ES-I3 (cell line): Measurements from ENCODE around the gene SNX25.
"Not testable (repeated sequence)": the region's sequence is repeated elsewhere in the genome, so short reads cannot be mapped to it uniquely, and the experiment has no call there.

ENCODE experiments used
- H3K36me3 ChIP-seq: 2 replicates; pipeline ENCODE4 v1.6.1; 2013; ENCODE audit warnings: mild to moderate bottlenecking, low read length, control low read depth, moderate library complexity; ENCODE audit not compliant: insufficient read depth
- H3K4me1 ChIP-seq: 2 replicates; pipeline ENCODE4 v1.6.1; 2013; ENCODE audit warnings: mild to moderate bottlenecking, control low read depth, low read length; ENCODE audit not compliant: insufficient read depth
- H3K9ac ChIP-seq: 2 replicates; pipeline ENCODE4 v1.6.1; 2013; ENCODE audit warnings: low read depth, mild to moderate bottlenecking, low read length, moderate library complexity
- H3K9me3 ChIP-seq: 2 replicates; pipeline ENCODE4 v1.6.1; 2013; ENCODE audit warnings: mild to moderate bottlenecking, low read length, moderate library complexity; ENCODE audit not compliant: control insufficient read depth, insufficient read depth

Gene SNX25

DNA sequence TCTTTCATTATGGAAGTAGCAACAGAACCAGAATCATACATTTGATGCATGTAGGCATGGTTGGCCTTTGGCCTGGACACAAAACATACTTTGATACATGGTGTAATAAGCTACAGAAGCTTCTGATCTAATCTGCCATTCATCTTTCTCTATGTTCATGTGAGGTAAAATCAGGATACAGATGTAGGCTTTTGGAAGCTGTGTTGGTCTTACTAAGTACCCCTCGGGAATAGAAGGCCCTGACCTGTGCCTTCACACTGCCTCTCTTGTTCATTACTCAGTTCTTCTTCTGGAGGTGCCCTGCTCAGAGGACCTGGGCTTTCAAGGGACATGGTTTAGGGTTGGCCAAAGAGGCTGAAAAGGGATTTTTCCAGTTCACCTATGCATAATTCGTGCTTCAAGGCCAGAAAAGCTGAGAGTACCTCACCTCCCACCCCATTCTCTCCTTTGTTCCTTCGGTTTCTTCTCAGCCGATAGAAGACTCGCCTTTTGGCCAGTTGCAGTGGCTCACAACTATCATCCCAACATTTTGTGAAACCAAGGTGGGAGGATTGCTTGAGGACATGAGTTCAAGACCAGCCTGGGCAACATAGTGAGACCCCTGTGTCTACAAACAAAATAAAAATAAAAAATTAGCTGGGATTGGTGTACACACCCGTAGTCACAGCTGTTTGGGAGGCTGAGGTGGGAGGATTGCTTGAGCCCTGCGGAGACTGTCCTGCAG, 25.9 kb downstream of the SNX25 start:
- Histone ChIP-seq H3K9me3 (peaks cover 9% of the 10 kb centered on the region; the same call in 1 of the 2 replicates), H3K9ac (no peak overlapping the region), H3K36me3 (no peaks in the 10 kb centered on the region), H3K4me1 (no peaks in the 10 kb centered on the region; the same call in 1 of the 2 replicates)

DNA sequence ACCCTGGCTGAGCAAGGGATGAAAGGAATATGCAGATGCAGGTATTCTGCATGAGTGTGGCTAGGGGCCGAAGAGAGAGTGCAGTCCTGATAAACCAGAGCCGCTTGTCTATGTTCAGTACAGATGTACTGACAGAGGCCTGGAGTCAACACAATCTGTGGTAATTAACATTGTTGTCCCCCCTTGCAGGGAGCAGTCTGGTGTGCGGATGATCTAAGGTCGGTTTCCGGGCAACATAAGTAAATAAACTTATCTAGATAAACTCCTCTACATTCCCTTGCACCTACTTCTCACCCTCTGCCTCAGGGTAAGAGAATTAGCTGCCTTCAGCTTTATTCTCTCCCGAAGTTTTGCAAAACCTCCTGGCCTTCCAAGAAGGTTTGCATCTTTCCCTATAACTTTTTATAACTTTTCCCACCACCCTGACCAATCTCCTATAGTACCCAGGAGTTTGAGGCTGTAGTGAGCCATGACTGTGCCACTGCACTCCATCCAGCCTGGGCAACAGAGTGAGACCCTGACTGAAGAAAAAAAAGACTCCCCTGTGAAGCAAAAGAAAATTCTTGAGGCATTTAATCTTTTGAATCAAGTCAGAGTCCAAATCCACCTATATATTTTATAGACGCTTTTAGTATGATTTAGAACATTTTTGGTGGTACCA, 26.6 kb downstream of the SNX25 start:
- no peaks in the 10 kb centered on the region for H3K36me3 ChIP-seq
- no peaks in the 10 kb centered on the region; the same call in 1 of the 2 replicates for H3K4me1 ChIP-seq
- H3K9me3 ChIP-seq: peaks cover 9% of the 10 kb centered on the region; the same call in 1 of the 2 replicates
- H3K9ac ChIP-seq: no peak overlapping the region

DNA sequence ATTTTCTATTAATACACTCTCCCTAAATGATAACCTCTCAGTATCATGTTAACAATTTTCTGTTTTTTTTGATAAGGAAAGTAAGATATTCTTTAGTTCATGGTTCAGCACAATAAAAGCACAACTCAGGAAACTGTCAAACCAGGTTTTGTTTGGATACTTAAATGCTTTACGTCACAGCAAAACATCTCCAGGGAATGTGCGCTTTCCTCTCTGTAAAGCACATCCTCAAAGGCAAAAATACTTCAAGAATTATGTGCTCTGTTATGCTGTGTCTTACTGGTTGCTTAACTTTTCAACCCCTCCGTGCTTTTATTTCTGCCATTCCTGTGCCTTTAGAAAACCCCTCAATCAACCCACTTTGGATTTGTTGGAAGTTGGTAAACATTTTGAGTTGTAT, 27.8 kb downstream of the SNX25 start:
- H3K9ac ChIP-seq: no peak overlapping the region
- H3K36me3 ChIP-seq: no peaks in the 10 kb centered on the region
- H3K9me3 ChIP-seq: peaks cover 9% of the 10 kb centered on the region; the same call in 1 of the 2 replicates
- no peaks in the 10 kb centered on the region; the same call in 1 of the 2 replicates for H3K4me1 ChIP-seq

DNA sequence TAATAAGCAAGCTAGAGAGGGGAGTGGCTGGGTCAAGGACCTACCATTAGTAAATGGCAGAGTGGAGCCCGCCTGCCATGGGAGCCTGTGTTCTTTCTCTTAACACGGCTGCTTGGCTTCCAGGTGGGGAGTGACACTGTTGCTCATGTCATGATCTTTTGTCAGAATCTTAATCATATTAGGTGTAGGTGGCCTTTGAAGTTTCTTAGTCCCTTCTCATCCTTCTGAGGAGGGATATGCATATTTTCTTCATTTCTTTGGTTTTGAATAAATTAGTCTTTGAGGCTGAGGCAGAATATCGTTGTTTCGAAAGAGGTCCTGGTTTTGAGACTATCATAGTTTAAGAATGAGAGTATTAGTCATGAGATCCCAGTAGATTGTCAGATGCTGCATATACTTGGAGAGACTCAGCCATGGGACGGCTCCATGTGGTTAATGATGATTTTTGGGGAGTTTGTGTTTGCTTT, 28.9 kb downstream of the SNX25 start:
- H3K4me1 ChIP-seq: no peaks in the 10 kb centered on the region; the same call in 1 of the 2 replicates
- H3K9ac ChIP-seq: no peak overlapping the region
- no peaks in the 10 kb centered on the region for H3K36me3 ChIP-seq
- H3K9me3 ChIP-seq: peaks cover 9% of the 10 kb centered on the region; the same call in 1 of the 2 replicates

DNA sequence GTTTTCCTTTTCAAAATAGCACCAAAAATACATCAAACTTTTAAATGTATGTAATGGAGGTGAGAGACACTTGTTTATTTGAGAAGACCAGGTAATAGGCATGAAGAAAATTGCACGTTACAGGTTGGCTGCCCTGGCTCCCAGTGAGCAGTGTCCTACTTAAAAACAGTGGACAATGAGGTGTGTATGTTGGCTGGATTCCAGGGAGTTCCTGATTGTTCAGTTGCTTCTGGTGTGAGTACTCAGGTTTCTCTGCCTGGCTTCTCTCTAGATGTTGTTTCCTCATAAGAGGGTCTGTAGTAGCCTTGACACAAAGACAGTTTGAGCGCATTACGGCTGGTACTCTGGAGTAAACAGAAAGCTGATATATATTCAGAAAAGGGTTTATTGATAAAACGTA, 29.4 kb downstream of the SNX25 start:
- Histone ChIP-seq H3K4me1 (no peaks in the 10 kb centered on the region; the same call in 1 of the 2 replicates), H3K9me3 (peaks cover 9% of the 10 kb centered on the region; the same call in 1 of the 2 replicates), H3K36me3 (no peaks in the 10 kb centered on the region), H3K9ac (no peak overlapping the region)

DNA sequence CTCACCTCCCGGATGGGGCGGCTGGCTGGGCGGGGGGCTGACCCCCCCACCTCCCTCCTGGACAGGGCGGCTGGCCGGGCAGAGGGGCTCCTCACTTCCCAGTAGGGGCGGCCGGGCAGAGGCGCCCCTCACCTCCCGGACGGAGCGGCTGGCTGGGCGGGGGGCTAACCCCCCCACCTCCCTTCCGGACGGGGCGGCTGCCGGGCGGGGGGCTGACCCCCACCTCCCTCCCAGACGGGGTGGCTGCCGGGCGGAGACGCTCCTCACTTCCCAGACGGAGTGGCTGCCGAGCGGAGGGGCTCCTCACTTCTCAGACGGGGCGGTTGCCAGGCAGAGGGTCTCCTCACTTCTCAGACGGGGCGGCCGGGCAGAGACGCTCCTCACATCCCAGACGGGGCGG, 31.1 kb downstream of the SNX25 start:
- H3K9me3 ChIP-seq, H3K36me3 ChIP-seq, H3K4me1 ChIP-seq, H3K9ac ChIP-seq: not testable (repeated sequence)

DNA sequence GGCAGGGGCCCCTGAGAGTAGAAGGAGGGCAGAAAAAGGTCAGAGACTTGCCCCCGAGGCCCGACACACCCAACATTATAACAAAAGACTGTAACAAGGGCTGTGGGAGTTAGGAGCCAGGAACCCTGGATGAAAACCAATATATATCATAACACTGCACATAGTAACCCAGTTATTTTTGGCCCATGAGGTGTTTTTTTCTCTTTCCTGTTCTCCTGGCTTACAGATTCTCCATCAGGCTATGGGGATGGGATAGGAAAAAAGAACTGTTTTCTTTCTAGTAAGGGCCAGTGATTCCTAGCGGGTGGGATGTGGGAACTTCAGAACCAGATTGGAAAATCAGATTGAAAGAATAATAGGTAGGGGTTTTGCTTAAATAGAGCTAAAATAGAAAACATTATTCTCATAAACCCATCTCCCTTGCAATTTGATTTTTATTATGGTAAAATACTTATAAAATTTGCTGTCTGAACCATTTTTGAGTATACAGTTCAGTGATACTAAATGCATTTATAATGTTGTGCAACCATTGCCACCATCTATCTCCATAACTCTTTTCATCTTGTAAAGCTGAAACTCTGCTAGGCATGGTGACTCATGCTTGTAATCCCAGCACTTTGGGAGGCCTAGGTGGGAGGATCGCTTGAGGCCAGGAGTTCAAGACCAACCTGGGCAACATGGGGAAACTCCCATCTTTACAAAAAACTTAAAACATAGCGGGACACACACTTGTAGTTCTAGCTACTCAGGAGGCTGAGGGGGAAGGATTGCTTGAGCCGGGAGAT, 33.5 kb downstream of the SNX25 start:
- no peak overlapping the region for H3K9ac ChIP-seq
- H3K36me3 ChIP-seq: no peaks in the 10 kb centered on the region
- peaks cover 9% of the 10 kb centered on the region; the same call in 1 of the 2 replicates for H3K9me3 ChIP-seq
- no peaks in the 10 kb centered on the region; the same call in 1 of the 2 replicates for H3K4me1 ChIP-seq

DNA sequence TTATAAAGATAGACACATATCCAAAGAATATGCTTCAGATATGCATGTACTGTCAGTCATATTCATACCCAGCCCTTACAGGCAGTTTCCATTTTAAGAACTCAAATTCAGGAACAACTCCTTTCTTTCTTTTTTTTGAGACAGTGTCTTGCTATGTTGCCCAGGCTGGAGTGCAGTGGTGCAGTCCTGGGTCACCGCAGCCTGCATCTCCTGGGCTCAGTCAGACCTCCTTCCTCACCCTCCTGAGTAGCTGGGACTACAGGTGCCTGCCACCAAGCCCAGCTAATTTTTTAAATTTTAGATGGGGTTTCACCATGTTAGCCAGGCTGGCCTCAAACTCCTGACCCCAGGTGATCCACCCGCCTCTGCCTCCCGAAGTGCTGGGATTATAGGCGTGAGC, 34.5 kb downstream of the SNX25 start:
- Histone ChIP-seq H3K4me1 (no peaks in the 10 kb centered on the region; the same call in 1 of the 2 replicates), H3K36me3 (no peaks in the 10 kb centered on the region), H3K9me3 (no peaks in the 10 kb centered on the region), H3K9ac (no peak overlapping the region)

DNA sequence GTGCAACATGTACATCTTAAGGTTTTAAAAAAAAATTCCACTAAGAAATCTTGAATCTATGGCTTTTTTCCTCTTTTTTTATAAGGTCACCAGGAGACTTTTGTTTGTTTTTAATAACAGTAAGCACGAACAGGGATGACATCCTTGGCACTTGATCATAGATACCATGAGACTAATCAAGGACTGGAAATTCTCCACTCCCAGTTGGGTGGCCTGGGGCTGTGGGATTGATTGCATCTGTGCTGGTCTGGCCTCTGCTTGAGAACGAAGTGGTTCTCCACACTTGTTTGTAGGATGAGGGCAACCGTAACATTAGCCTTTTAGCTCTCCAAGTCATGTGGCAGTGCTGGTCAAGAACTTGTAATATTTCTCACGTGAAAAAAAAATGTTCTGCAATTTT, 35.4 kb downstream of the SNX25 start:
- Histone ChIP-seq H3K9ac (no peak overlapping the region), H3K9me3 (no peaks in the 10 kb centered on the region), H3K36me3 (no peaks in the 10 kb centered on the region), H3K4me1 (no peaks in the 10 kb centered on the region; the same call in 1 of the 2 replicates)

DNA sequence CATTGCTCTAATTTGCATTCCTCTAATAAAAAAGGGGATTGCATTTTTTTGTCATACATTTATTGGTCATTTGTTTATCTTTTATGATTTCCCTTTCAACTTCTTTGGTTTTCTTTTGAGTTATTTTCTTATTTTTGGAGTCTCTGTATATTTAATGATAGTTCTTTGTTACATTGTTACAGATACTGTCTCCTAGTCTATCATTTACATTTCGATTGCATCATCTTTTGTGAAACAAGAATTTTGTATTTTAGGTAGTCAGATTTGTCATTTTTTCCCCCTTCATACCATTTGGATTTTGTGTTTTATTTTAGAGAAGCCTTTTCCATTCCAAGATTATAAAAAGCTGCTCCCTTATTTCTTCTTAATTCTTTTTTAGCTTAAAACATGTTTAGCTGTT, 37.1 kb downstream of the SNX25 start:
- H3K4me1 ChIP-seq: no peaks in the 10 kb centered on the region; the same call in 1 of the 2 replicates

DNA sequence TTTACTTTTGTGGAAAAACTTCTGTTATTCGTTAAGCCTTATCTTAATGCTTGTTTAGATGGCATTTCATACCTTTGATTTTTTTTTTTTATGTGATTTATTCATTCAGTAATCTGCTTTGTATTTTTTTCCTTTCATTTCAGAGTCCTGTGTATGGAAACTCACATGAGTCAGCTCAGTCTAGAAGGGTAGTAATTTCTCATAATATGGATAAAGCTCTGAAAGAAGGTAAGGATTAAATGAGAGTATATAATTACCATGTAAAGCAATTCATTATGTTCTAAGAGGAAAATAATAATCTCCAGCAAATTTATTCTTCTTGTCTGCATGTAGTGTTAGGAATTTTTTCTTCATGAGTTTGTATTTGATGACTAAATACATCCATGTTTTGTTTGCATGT, 37.8 kb downstream of the SNX25 start:
- H3K9ac ChIP-seq: no peak overlapping the region

More for the DNA sequence above, 37.1 kb downstream of the SNX25 start:
- Histone ChIP-seq H3K9ac (no peak overlapping the region), H3K9me3 (no peaks in the 10 kb centered on the region), H3K36me3 (no peaks in the 10 kb centered on the region)

DNA sequence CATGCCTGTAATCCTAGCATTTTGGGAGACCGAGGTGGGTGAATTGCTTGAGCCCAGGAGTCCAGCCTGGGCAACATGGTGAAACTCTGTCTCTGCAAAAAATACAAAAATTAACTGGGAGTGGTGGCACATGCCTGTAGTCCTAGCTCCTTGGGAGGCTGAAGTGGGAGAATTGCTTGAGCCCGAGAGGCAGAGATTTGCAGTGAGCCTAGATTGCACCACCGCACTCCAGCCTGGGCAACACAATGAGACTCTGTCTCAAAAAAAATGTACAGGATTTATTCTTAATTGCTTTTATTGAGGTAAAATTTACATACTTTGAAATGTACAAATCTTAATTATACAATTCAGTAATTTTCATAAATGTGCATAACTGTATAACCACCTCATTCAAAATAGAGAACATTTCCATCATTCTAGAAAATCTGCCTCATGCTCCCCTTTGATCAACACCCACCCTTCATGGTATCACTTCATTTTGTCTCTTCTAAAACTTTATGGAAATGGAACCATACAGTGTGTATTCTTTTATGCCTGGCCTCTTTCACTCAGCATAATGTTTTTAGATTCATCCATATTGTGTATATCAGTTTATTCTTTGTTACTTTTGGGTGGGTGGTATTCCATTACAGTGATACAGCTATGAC, 39.1 kb downstream of the SNX25 start:
- Histone ChIP-seq H3K9ac (no peak overlapping the region), H3K36me3 (no peaks in the 10 kb centered on the region), H3K9me3 (no peaks in the 10 kb centered on the region), H3K4me1 (no peaks in the 10 kb centered on the region; the same call in 1 of the 2 replicates)

More for the DNA sequence above, 37.8 kb downstream of the SNX25 start:
- Histone ChIP-seq H3K4me1 (no peaks in the 10 kb centered on the region; the same call in 1 of the 2 replicates), H3K9me3 (no peaks in the 10 kb centered on the region), H3K36me3 (no peaks in the 10 kb centered on the region)

DNA sequence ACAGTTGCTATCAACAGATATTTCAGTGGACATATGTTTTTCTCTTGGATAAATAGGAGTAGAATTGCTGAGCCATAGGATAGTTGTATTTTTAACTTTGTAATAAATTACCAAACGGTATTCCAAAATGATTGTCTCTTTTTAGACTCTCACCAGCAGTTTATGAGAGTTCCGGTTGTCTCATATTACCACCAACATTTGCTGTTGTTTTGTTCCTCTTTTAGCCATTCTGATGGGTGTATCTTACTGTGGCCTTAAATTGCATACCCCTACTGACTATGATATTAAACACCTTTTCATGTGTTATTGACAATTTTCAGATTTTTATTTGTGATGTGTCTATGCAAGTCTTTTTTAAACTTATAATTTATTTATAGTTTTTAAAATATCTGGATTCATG, 39.7 kb downstream of the SNX25 start:
- Histone ChIP-seq H3K9ac (no peak overlapping the region), H3K9me3 (no peaks in the 10 kb centered on the region), H3K4me1 (peaks cover 5% of the 10 kb centered on the region; the same call in 1 of the 2 replicates), H3K36me3 (no peaks in the 10 kb centered on the region)

DNA sequence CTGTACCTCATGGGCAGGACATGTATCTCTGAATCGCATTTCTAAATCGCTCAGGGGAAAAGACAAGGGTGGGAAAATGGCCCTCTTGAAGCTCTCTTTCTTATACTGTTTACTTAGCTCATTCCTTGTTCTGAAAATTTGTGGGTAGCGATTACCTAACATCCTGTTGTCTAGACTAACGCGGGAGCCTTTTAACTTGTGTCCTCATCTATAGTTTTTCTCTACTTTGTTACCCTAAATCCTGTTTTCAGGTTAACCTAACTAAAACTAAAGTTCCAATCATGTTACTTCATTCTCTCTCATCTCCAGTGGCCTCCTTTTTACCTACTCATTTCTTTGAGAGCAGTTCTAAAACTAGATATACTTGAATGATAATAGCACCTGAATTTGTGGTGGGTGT, 45.0 kb downstream of the SNX25 start:
- Histone ChIP-seq H3K4me1 (peaks cover 15% of the 10 kb centered on the region), H3K9me3 (no peaks in the 10 kb centered on the region), H3K36me3 (no peaks in the 10 kb centered on the region), H3K9ac (no peak overlapping the region)
